IMR-90 (cell line): ENCODE data around the gene ADGRV1. TPM values are rescaled to one million over a fixed set of nuclear protein-coding genes. Genes with fewer than 3 reads are reported as not detected.

Experiments used
- ATAC-seq: fragments of 200-7000 bp; cut with Tn5 transposase; 2 replicates; pipeline ENCODE4 v1.9.1; 2020; ENCODE audit warnings: low read depth, mild to moderate bottlenecking, moderate library complexity
- BruUV-seq: library from RNA; stranded (reverse); fragments of 400-500 nt; replicated peaks from 2 replicates; lab custom pipeline; 2021; lab: Mats Ljungman, UMichigan
- CTCF ChIA-PET: fragments of 300-600 bp; formaldehyde crosslinking; extraction: SDS; loops from one replicate; lab custom pipeline; 2021; ENCODE audit warnings: antibody characterized with exemption; lab: Yijun Ruan, JAX
- POLR2A ChIA-PET: fragments of 300-600 bp; sonication (Branson Sonifier 250); formaldehyde crosslinking; loops from one replicate; lab custom pipeline; 2022; ENCODE audit warnings: antibody characterized with exemption; ENCODE audit not compliant: unreplicated experiment; lab: Charles Lee
- DNase-seq: peaks from one replicate; pipeline ENCODE4 v3.0.0; 2013
- H2AFZ ChIP-seq: replicated peaks from 2 replicates; pipeline ENCODE3; 2013; ENCODE audit warnings: low read length, mild to moderate bottlenecking; ENCODE audit not compliant: poor library complexity
- H2AK5ac ChIP-seq: 2 replicates; pipeline ENCODE4 v1.6.1; 2013; ENCODE audit warnings: low read depth, low read length, inconsistent platforms
- H2AK9ac ChIP-seq: replicated peaks from 2 replicates; pipeline ENCODE3; 2013; ENCODE audit warnings: mild to moderate bottlenecking, low read depth, low read length, moderate library complexity; ENCODE audit not compliant: poor library complexity
- H2BK120ac ChIP-seq: 2 replicates; pipeline ENCODE4 v1.6.1; 2013; ENCODE audit warnings: low read depth, low read length, inconsistent platforms
- H2BK15ac ChIP-seq: 3 replicates; pipeline ENCODE4 v1.6.1; 2013; ENCODE audit warnings: low read depth, low read length, inconsistent platforms
- H2BK20ac ChIP-seq: 2 replicates; pipeline ENCODE4 v1.6.1; 2013; ENCODE audit warnings: low read depth, mild to moderate bottlenecking, inconsistent platforms, low read length, moderate library complexity
- H2BK5ac ChIP-seq: 2 replicates; pipeline ENCODE4 v1.6.1; 2013; ENCODE audit warnings: mild to moderate bottlenecking, low read depth, low read length, inconsistent platforms; ENCODE audit not compliant: poor library complexity, severe bottlenecking
- H3K14ac ChIP-seq: replicated peaks from 2 replicates; pipeline ENCODE4 v1.6.1; 2013; ENCODE audit warnings: low read depth, low read length, inconsistent platforms
- H3K18ac ChIP-seq: 2 replicates; pipeline ENCODE4 v1.6.1; 2013; ENCODE audit warnings: low read depth, low read length, control low read depth
- H3K23ac ChIP-seq: 2 replicates; pipeline ENCODE4 v1.6.1; 2013; ENCODE audit warnings: low read depth, low read length, inconsistent platforms
- H3K27ac ChIP-seq: 2 replicates; pipeline ENCODE4 v1.5.1; 2013; ENCODE audit warnings: mild to moderate bottlenecking, control low read depth, low read length; ENCODE audit not compliant: insufficient read depth
- H3K27me3 ChIP-seq: 2 replicates; pipeline ENCODE4 v1.6.1; 2013; ENCODE audit warnings: low read length; ENCODE audit not compliant: control insufficient read depth, insufficient read depth
- H3K36me3 ChIP-seq: 2 replicates; pipeline ENCODE4 v1.6.1; 2013; ENCODE audit warnings: low read length, mixed read lengths; ENCODE audit not compliant: control insufficient read depth, insufficient read depth
- H3K4ac ChIP-seq: 2 replicates; pipeline ENCODE4 v1.6.1; 2013; ENCODE audit warnings: low read depth, low read length, inconsistent platforms
- H3K4me1 ChIP-seq: 2 replicates; pipeline ENCODE4 v1.6.1; 2013; ENCODE audit warnings: low read length, mixed read lengths; ENCODE audit not compliant: control insufficient read depth, insufficient read depth
- H3K4me2 ChIP-seq: 2 replicates; pipeline ENCODE4 v1.6.1; 2013; ENCODE audit warnings: low read depth, mild to moderate bottlenecking, control low read depth, low read length, moderate library complexity
- H3K4me3 ChIP-seq: 2 replicates; pipeline ENCODE4 v1.5.1; 2013; ENCODE audit warnings: low read depth, mild to moderate bottlenecking, control low read depth, low read length, moderate library complexity; ENCODE audit not compliant: insufficient read depth
- H3K56ac ChIP-seq: 2 replicates; pipeline ENCODE4 v1.6.1; 2013; ENCODE audit warnings: low read length, inconsistent platforms; ENCODE audit not compliant: insufficient read depth; ENCODE audit errors: extremely low read depth
- H3K79me1 ChIP-seq, 2 experiments: 2 replicates each; pipeline ENCODE4 v1.6.1; 2013; ENCODE audit warnings: low read length in 2 of 2, inconsistent platforms in 1 of 2, low read depth in 1 of 2
- H3K9ac ChIP-seq: 2 replicates; pipeline ENCODE4 v1.6.1; 2013; ENCODE audit warnings: low read depth, low read length, control low read depth
- H3K9me1 ChIP-seq: 2 replicates; pipeline ENCODE4 v1.6.1; 2013; ENCODE audit warnings: low read length, inconsistent platforms; ENCODE audit not compliant: insufficient read depth
- H3K9me3 ChIP-seq: 2 replicates; pipeline ENCODE4 v1.6.1; 2013; ENCODE audit warnings: low read length; ENCODE audit not compliant: control insufficient read depth, insufficient read depth
- H4K20me1 ChIP-seq: 2 replicates; pipeline ENCODE4 v1.6.1; 2013; ENCODE audit warnings: low read length, inconsistent platforms; ENCODE audit not compliant: insufficient read depth
- H4K5ac ChIP-seq: 2 replicates; pipeline ENCODE4 v1.6.1; 2013; ENCODE audit warnings: mild to moderate bottlenecking, low read depth, low read length, control low read depth
- H4K8ac ChIP-seq, 2 experiments: 2 replicates each; pipeline ENCODE4 v1.6.1; 2013; ENCODE audit warnings: low read depth in 2 of 2, low read length in 2 of 2, control low read depth in 1 of 2, inconsistent platforms in 1 of 2
- H4K91ac ChIP-seq: 2 replicates; pipeline ENCODE4 v1.6.1; 2013; ENCODE audit warnings: low read depth, low read length, inconsistent platforms; ENCODE audit not compliant: insufficient read depth
- BHLHE40 ChIP-seq: fragments of 150-350 bp; IDR thresholded peaks from 2 replicates; pipeline ENCODE4 v1.6.1; 2016; ENCODE audit warnings: mild to moderate bottlenecking, low read depth, low read length
- CEBPB ChIP-seq: IDR thresholded peaks from 2 replicates; pipeline ENCODE4 v1.6.1; 2012; ENCODE audit warnings: low read depth, low read length, improper control_type of control experiment
- CHD1 ChIP-seq: IDR thresholded peaks from 2 replicates; pipeline ENCODE4 v1.6.1; 2012; ENCODE audit warnings: low read depth, low read length, improper control_type of control experiment
- FOS ChIP-seq: fragments of 150-350 bp; IDR thresholded peaks from 2 replicates; pipeline ENCODE4 v1.6.1; 2016; ENCODE audit warnings: low read depth, low read length
- MAFK ChIP-seq: IDR thresholded peaks from 2 replicates; pipeline ENCODE4 v1.6.1; 2012; ENCODE audit warnings: low read depth, low read length, improper control_type of control experiment
- MAZ ChIP-seq: IDR thresholded peaks from 2 replicates; pipeline ENCODE4 v1.6.1; 2012; ENCODE audit warnings: low read depth, mild to moderate bottlenecking, low read length, improper control_type of control experiment, moderate library complexity, borderline replicate concordance
- MXI1 ChIP-seq: IDR thresholded peaks from 2 replicates; pipeline ENCODE4 v1.6.1; 2012; ENCODE audit warnings: low read depth, mild to moderate bottlenecking, low read length, moderate library complexity, borderline replicate concordance
- NFE2L2 ChIP-seq: fragments of 150-350 bp; IDR thresholded peaks from 2 replicates; pipeline ENCODE4 v1.6.1; 2016; ENCODE audit warnings: low read depth, mild to moderate bottlenecking, low read length
- POLR2A ChIP-seq: IDR thresholded peaks from 2 replicates; pipeline ENCODE4 v1.6.1; 2012; ENCODE audit warnings: mild to moderate bottlenecking, low read depth, low read length
- RAD21 ChIP-seq: IDR thresholded peaks from 2 replicates; pipeline ENCODE4 v1.6.1; 2012; ENCODE audit warnings: low read length, improper control_type of control experiment
- RCOR1 ChIP-seq: IDR thresholded peaks from 2 replicates; pipeline ENCODE4 v1.6.1; 2012; ENCODE audit warnings: mild to moderate bottlenecking, low read length, improper control_type of control experiment; ENCODE audit not compliant: insufficient replicate concordance
- RFX5 ChIP-seq: IDR thresholded peaks from 2 replicates; pipeline ENCODE4 v1.8.0; 2012; ENCODE audit warnings: low read depth, mild to moderate bottlenecking, low read length, moderate library complexity
- SMC3 ChIP-seq: fragments of 150-350 bp; IDR thresholded peaks from 2 replicates; pipeline ENCODE4 v1.6.1; 2016; ENCODE audit warnings: low read depth, mild to moderate bottlenecking, antibody characterized with exemption, low read length, moderate library complexity
- USF2 ChIP-seq: fragments of 150-350 bp; IDR thresholded peaks from 2 replicates; pipeline ENCODE4 v1.6.1; 2017; ENCODE audit warnings: mild to moderate bottlenecking, antibody characterized with exemption, low read length, low read depth
- WGBS, 2 experiments: methylation state at CpG; one replicate each; pipeline versions ENCODE4 v1.1.5 to v1.1.7; 2013; ENCODE audit warnings: missing lambda C conversion rate in 2 of 2; ENCODE audit not compliant: insufficient read length in 1 of 2; ENCODE audit errors: extremely low coverage in 2 of 2; 5-methylcytosine and 5-hydroxymethylcytosine counted together
- dilution Hi-C: fragments of 300-500 bp; cut with HindIII; formaldehyde crosslinking; loops from one replicate; pipeline ENCODE4 v1.14.3; 2018; ENCODE audit warnings: low sequenced_read_pairs; ENCODE audit not compliant: unreplicated experiment
- in situ Hi-C: fragments of 300-500 bp; cut with MboI; formaldehyde crosslinking; loops from 3 replicates; pipeline ENCODE4 v1.14.3; 2019; ENCODE audit warnings: low sequenced_read_pairs, inconsistent platforms, mixed read lengths
- intact Hi-C: fragments of 100-400 bp; cut with micrococcal nuclease; formaldehyde crosslinking; loops from 2 replicates; pipeline ENCODE4 v1.10.0; 2022
- polyA plus RNA-seq, 3 experiments: library from polyadenylated mRNA; depleted of rRNA; stranded (reverse); fragments of >200 nt; gene quantifications; 2 replicates each; pipeline ENCODE4 v1.2.3, GENCODE V29; 2012; ENCODE audit warnings: low replicate concordance in 1 of 3
- total RNA-seq: library from RNA; depleted of rRNA; stranded (reverse); fragments of >200 nt; gene quantifications from 2 replicates; pipeline ENCODE4 v1.2.3, GENCODE V29; 2012
- TF ChIP-seq, protein P1 (sequence below): fragments of 150-350 bp; IDR thresholded peaks from 2 replicates; pipeline ENCODE4 v1.6.1; 2016; ENCODE audit warnings: low read depth, mild to moderate bottlenecking, low read length, moderate library complexity, borderline replicate concordance

The ADGRV1 gene
- total and polyA plus RNA-seq, 2 of the 4 experiments (the other 2 are of a cell fraction), result under 0.01 TPM; not detected in 1

- H2BK5ac ChIP-seq, result no peak overlapping the region
- H2AK9ac ChIP-seq, result no peak overlapping the region
- no peak overlapping the region for H3K4me3 ChIP-seq
- WGBS, 2 experiments, result no CpG with 5 or more reads among the region's 2 CpGs
- ChIA-PET CTCF (no interaction called here), POLR2A (no interaction called here)
- H3K9ac ChIP-seq, result no peak overlapping the region
- H2BK15ac ChIP-seq, result no peak overlapping the region
- intact Hi-C loops, result no loop called here
- no peak overlapping the region for H4K8ac ChIP-seq
- dilution Hi-C loops, result no loop called here
- no peak overlapping the region for H3K18ac ChIP-seq
- H2AK5ac ChIP-seq, result no peak overlapping the region
- H3K27me3 ChIP-seq, result no peaks in the 10 kb centered on the region
- no peak overlapping the region for H3K56ac ChIP-seq
- H3K14ac ChIP-seq, result no peak overlapping the region
- no TSS peak for BruUV-seq
- no peaks in the 10 kb centered on the region for H4K20me1 ChIP-seq
- no peak overlapping the region for H2AFZ ChIP-seq
- H3K27ac ChIP-seq, result no peak overlapping the region
- H3K79me1 ChIP-seq, result no peaks in the 10 kb centered on the region
- H3K9me3 ChIP-seq, result no peaks in the 10 kb centered on the region
- no peak for ATAC-seq
- H3K4me1 ChIP-seq, result no peaks in the 10 kb centered on the region
- H3K36me3 ChIP-seq, result no peaks in the 10 kb centered on the region
- DNase-seq, result no peak
- H3K9me1 ChIP-seq, result no peaks in the 10 kb centered on the region
- H3K4me2 ChIP-seq, result no peak overlapping the region
- H4K91ac ChIP-seq, result no peak overlapping the region
- no peak overlapping the region for H3K23ac ChIP-seq
- H2BK20ac ChIP-seq, result no peak overlapping the region
- no peak overlapping the region for H3K4ac ChIP-seq
- H4K5ac ChIP-seq, result no peak overlapping the region
- no peak overlapping the region for H2BK120ac ChIP-seq
- in situ Hi-C loops, result no loop called here
- TF ChIP-seq MAFK (no peak), SMC3 (no peak), FOS (no peak), USF2 (no peak), MXI1 (no peak), RAD21 (no peak), BHLHE40 (no peak), RCOR1 (no peak), NFE2L2 (no peak), CHD1 (no peak), MAZ (no peak), CEBPB (no peak), POLR2A (no peak), RFX5 (no peak)
- TF ChIP-seq, protein P1, sequence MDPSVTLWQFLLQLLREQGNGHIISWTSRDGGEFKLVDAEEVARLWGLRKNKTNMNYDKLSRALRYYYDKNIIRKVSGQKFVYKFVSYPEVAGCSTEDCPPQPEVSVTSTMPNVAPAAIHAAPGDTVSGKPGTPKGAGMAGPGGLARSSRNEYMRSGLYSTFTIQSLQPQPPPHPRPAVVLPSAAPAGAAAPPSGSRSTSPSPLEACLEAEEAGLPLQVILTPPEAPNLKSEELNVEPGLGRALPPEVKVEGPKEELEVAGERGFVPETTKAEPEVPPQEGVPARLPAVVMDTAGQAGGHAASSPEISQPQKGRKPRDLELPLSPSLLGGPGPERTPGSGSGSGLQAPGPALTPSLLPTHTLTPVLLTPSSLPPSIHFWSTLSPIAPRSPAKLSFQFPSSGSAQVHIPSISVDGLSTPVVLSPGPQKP, result no peak
These were observed 141.7 kb downstream of the ADGRV1 start for GRCh38 chr5:90700299-90700698.
